HG02642 (cell line): Measurements from ENCODE around the gene OSM.

ENCODE experiments used
- ATAC-seq: cut with Tn5 transposase; IDR thresholded peaks from one replicate; pipeline ENCODE4 v1.9.1; 2021; ENCODE audit warnings: mild to moderate bottlenecking; ENCODE audit not compliant: unreplicated experiment, poor library complexity

OSM gene

DNA sequence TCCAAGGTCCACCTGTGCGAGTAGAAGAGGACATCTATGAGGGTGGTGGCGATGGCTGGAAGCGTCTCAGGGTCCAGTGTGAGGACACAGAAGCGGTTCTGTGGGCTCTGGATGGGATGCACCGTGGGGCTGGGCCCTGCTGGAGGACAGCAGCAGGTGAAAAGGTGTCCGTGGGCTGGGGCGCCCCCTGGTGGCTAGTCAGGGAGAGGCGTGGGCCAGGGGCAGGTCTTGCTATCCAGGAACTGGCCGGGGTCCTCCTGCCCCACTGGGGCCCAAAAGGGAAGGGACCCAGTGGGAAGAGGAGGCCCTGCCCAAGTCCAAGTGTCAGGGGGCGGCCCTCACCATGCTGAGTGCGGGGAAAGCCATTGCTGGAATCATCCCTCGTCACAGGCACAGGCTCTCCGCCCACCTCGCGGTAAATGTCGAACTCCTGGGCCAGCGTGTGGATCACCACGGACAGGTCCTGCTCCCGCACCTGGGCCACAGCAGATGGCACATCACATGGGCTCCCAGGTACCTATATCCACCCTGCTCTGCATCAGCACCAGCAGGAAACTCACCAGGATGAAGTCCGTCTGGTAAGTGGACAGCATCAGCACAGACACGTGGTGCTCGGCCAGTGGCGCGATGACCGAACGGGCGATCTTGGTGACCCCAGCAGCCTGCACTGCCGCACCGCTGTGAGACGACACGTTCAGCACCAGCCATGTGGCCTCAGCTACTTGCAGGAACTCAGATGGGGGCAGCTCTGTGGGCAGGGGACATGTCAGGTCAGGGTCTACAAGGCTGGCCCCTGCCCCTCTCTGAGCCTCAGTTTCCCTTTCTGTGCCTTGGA, 20.4 kb upstream of the OSM start:
- ATAC-seq: no peak

- ATAC-seq: no peak
These were observed 19.7 kb upstream of the OSM start for GRCh38 chr22:30286331-30286730.

DNA sequence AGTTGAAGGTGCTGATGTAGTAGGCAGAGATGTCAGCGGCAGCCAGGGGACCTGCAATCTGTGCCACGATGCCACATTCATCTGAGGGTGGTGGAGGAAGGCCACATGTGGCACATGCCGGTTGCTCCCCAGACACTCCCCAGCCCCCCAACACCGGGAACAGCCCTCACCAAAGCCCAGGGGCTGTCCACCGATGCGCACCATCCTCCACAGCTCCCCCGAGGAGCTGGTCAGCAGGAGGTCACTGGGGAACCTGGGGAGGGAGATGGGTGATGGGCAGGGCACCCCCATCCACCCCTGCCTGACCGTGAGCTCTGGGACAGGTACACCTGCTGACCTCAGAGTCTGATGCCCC, 19.2 kb upstream of the OSM start:
- no peak for ATAC-seq

DNA sequence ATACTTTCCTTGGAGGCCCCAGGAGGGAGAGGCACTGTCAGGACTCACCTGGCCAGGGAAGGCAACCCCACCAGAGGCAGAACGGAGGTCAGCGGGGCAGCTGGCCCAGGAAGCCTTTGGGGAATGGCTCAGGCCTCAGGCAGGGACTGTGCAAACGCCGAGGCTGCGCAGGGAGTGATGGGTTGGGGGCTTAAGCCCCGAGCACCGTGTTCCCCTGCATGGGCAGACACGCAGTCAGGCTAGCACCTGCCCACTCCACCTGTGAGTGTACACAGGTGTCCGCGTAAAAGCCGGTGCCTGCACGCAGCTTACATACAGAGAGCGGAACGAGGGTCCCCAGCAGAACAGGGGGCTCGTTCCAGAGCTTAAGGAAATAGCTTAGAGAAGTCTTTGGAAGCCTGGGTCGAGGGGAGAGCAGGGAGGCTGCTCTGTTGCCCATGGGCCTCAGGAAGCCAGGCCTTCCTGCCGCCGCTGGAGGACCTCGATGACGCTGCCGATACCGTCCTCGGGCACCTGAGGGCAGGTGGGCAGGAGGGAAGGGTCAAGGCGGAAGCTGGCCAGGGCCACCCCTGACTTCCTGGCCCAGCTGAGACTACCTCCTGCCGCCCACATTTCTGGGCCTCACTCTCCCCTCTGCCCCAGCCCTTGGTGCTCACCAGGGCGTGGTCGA, 18.7 kb upstream of the OSM start:
- no peak for ATAC-seq

DNA sequence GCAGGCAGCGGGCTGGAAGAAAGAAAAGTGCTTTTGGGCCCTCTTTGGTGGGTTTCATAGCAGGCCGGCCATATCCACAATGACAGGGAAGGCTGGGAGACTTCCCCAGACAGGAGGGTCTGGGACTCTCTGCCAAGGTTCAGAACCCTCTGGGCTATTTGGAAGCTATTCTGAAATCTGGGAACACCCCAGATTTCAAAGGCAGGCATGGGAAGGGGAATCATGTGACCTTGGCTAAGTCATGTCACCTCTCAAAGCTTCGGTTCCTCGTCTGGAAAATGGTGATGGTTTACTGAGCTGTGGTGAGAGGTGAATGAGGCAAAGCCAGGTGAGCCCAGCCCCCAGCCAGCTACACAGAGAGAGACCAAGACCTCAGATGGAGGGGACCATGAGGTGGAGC, 18.0 kb upstream of the OSM start:
- ATAC-seq: no peak

DNA sequence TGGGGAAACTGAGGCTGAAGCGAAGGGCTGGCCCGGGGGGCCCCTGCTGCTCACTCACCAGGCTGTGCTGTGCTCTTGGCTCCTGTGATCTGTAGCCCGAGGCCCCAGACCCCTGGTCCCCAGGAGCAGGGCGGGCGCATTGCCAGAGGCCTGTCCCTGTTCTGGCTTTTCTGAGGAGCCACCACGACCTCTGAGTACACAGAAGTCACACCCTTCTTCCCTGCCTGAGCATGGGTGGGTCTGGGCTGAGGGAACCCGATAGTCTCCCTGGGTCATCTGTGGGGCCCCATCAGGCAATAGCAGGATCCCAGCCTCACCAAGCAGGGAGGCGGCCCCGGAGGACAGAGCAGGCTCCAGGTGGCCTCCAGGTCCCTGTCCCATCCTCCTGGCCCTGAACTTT, 17.5 kb upstream of the OSM start:
- ATAC-seq: no peak

DNA sequence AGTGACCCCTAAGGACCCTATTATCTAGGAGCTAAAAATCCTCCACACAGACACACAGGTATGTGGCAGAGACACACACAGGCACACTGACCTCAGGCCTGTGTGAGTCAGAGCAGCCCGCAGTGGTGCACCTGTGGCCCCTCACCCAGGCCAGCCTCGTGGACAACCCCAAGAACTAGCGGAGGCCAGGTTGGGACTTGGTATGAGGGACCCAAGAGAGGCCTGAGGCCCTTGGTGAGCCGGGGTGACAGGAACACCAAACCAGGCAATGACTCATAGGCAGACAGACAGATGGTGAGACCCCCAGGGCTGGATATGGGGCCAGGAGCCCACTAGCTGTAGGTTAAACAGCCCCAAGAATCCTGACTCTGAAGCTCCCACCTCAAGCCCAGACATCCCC, 16.7 kb upstream of the OSM start:
- no peak for ATAC-seq

- no peak for ATAC-seq
These were observed 16.0 kb upstream of the OSM start for GRCh38 chr22:30282616-30283046.

DNA sequence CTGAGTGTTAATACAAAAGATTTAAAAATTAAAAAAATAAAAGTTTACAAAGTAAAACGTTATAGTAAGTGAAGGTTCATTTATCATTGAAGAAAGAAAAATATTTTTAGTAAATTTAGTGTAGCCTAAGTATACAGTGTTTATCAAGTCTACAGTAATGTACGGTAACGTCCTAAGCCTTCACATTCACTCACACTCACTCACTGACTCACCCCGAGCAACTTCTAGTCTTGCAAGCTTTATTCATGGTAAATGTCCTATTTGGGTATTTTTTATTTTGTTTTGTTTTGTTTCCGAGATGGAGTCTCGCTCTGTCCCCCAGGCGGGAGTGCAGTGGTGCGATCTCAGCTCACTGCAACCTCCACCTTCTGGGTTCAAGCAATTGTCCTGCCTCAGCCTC, 13.9 kb upstream of the OSM start:
- no peak for ATAC-seq

DNA sequence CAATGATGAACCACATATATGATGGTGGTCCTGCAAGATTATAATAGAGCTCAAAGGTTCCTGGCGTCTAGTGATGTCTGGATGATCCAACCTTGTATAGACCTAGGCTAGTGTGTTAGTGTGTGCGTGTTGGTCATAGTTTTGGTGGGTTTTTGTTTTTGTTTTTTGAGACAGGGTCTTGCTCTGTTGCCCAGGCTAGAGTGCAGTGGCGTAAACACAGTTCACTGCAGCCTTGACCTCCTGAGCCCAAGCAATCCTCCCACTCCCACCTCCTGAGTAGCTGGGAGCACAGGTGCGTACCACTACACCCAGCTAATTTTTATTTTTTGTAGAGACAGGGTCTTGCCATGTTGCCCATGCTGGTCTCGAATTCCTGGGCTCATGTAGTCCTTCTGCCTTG, 13.3 kb upstream of the OSM start:
- ATAC-seq: no peak

GRCh38 chr22:30279046-30279788, 12.6 kb upstream of the OSM start:
- no peak for ATAC-seq

DNA sequence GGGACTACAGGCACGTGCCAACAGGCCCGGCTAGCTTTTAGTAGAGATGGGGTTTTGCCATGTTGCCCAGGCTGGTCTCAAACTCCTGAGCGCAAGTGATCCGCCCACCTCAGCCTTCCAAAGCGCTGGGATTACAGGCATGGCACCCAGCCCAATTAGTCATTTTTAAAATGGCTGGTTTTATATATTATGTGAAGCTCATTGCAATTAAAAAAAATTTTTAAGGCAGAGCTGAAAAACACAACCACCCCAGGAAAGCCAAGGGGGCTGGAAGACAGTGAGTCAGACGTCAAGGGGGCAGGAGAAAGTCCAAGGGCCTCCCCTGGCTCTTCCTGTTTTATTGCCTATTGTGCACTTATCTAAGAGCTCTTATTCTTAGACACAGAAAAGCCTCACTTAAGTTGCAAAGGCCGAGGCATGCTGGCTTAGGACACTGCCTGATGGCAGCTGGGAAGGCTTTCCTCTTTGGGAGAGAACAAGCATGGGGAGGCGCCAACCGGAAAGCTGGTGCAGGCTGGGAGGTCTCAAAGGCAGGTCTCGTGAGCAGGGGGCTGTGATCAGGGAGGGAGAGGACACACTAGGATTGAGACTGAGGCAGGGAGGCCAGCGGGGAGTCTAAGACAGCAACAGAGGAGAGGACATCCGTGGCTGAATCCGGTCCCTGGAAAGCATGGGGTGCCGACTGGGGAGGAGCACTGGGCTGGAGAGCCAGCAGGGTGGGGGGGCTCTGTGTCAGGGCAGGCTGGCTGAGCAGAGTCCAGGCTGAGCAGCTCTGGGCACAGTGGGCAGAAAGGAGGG, 11.1 kb upstream of the OSM start:
- ATAC-seq: no peak

DNA sequence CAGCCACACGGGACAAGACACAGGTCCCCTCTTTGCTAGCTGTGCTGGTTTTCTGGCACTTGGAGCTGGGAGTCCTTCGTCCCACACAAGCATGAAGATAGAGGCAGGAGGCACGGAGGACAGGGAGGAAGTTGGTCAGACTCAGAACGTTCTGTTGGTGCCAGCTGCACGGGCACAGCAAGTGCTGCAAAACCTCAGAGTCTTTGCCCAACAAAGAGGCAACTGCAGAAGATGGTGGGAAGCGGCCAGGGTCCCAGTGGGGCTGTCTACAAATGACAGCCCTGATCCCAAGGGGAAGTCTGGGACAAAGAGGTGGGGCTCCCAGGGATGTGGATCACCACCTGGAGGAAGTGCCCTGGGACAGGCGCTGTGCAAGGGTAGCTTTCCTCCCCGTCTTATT, 9.4 kb upstream of the OSM start:
- no peak for ATAC-seq

GRCh38 chr22:30275625-30276024, 9.0 kb upstream of the OSM start:
- no peak for ATAC-seq

GRCh38 chr22:30274437-30274812, 7.8 kb upstream of the OSM start:
- ATAC-seq: no peak

GRCh38 chr22:30273711-30274436, 7.2 kb upstream of the OSM start:
- no peak for ATAC-seq

DNA sequence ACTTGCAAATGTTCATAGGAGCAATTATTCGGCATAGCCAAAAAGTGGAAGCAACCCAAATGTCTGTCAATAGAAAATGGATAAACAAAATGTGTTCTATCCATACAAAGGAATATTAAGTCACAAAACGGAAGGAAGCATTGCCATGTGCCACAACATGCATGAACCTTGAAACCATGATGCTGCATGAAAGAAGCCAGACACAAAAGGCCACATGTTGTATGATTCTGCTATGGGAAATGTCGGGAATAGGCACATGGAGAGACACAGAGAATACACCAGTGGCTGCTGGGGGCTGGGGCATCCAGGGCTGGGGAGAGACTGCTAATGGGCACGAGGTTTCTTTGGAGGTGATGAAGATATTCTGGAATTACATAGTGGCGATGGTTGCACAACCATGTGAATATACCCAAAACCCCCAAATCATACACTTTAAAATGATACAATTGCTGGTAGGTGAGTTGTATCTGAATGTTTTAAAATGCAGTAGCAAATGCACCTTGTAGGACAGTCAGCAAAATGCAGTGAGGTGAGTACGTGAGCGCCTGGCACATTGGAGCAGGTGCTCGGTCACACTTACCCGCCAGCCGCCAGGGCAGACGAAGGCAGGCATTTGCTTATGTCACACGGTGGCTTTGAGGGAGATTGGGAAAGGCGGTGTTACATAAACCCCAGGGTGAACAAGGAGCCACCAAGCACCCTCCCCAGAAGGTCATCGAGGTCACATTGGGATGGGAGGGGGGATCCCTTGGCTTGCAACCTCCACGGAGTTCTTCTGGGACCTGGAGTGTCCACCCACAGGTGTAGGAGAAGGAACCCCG, 6.3 kb upstream of the OSM start:
- no peak for ATAC-seq

- no peak for ATAC-seq
These were observed 4.2 kb upstream of the OSM start for GRCh38 chr22:30270832-30271231.

DNA sequence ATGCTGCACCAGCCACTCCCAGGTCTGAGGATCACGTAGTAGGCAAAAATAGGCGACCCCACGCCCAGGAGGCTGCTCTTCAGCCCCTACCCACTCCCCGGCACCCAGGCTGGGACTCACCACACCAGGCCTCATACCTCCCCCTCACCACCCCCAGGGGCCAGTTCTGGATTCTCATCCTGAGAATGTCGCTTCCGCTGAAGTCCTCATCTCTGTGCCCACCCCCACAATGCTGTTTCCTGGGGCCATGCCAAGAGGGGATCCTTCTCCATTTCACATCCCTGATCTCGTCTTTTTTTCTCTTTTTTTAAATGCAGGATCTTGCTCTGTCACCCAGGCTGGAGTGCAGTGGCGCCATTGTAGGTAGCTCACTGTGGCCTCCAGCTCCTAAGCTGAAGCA, 1.7 kb upstream of the OSM start:
- no peak for ATAC-seq
